ENCODE measurements around the gene HEATR9.

HEATR9 gene

DNA sequence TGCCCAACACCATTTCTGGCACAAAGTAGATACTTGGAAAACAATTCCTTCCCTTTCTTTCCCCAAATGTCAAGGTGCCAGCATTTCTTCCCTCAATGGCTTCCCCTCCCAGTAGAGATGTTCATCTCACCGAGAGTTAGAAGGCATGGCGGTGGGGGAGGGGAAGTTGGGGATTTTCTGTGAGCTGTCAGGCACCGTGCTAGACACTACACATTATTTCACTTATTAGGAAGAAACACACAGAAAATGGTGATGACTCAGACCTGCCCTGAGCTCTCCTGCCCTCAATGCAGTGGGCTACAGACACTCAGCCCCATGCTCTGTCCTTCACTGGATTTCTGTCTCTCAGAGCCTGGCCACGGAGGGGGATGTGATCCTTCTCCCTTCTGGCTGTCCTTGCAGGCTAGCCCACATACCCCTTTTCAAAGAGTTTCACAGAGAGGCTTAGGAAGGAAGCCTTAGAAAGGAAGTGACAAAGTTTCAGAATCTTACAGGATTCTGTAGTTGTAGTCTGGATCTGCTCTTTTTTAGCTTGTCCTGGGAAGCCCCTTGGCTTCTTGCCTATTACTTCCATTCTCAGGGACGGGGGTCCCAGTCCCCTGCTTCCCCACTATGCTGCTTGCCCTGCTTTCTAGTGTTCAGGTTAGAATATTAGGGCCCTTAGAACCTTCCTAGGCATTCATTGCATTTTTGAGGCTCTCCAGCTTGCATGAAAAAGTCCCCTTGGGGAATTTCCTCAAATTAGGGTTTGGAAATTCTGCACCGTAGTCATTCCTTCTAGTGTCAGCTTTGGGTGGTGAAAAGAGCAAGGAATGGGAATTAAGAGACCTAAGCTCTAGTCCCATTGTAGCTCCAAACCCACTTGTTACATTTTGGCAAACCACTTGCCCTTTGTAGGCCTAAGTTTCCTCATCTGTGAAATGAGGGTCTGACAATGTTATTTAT lies 23.7 kb upstream of the HEATR9 start:
- peak; percentile 55 for DNase-seq

DNA sequence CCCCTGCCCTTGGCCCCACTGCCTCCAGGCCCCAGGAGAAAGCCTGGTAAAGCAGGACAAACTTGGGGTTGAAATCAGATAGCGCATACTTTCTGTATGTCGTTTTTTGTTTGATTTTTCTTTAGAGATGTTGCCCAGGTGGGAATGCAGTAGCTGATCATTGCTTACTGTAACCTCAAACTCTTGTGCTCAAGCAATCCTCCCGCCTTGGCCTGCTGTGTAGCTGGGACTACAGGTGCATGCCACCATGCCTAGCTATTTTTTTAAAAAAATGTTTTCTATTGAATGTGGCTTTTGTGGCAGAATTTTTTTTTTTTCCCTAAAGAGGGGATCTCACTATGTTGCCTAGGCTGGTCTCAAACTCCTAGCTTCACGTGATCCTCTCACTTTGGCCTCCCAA lies 22.6 kb upstream of the HEATR9 start:
- DNase-seq: no peak

DNA sequence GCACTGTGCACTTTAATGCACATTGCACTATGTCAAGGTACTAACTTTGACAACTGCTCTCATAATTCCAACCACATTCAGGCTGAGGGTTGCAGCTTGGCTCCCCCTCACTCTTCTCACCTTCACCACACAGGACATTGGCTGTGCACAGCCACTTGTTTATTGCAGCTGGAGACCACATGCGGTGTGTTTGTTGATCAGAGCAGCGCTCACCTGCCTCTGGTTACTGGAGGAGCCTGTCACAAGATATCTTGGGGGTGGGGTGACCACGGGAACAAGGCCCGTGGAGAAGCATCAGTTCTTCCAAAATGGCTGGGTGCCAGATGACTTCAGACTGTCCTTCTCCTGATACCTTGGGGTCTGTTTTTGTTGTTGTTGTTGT lies 22.1 kb upstream of the HEATR9 start:
- peak; percentile 17 for DNase-seq

DNA sequence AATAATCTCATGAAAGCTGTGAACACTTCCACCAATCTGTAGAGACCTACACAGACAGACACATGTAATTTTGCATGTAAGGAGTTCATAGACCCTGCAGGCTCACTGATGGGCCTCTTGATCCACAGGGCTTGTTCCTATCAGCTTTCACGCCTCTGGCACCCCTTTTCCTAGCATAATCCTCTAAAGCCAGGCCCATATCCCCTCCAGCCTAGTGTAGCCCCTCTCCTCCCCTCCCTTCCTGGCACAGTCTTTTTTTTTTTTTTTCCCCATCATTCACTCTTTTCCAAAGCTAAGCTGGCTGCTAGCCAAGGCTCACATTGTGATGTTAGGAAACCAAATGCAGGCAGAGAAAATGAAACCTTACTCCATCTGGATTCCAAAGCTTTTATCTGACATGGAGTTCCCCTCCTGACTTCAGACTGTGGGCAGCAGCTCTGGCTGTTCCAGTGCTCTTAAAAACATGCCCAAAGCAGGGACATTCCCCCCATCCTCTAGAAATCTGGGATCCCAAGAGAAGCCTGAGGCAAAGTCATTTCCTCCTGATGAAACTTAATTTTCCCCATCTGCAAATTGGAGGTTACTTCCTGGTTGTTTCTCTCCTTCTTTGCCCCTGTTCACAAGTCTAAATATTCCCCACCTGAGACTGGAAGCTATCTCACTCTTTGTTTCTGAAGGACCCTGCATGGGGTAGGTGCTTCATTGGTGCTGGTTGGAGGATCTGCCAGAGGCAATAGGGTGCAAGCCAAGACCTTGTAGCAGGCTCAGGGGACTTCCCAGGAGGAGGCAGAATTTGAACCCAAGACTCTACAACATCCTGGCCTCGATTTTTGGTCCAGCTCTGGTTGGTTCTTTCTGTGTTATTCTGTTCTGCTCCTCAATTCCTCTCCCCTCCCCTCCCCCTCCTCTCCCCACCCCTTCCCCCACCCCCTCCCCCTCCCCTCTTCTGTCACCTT lies 21.4 kb upstream of the HEATR9 start:
- no peak for DNase-seq

DNA sequence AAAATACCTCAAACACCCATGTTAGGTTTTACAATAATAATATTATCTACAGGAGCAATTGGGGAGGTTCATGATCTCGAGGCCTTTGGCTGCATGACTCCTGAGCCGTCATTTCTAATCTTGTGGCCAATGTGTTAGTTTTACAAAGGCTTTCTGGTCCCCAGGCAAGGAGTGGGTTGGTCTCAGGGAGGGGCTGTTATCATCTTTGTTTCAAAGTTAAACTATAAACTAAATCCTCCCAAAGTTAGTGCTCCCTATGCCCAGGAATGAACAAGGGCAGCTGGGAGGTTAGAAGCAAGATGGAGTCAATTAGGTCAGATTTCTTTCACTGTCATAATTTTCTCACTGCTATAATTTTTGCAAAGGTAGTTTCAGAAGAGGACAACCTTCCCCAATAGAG lies 20.6 kb upstream of the HEATR9 start:
- peak; percentile 19 for DNase-seq

DNA sequence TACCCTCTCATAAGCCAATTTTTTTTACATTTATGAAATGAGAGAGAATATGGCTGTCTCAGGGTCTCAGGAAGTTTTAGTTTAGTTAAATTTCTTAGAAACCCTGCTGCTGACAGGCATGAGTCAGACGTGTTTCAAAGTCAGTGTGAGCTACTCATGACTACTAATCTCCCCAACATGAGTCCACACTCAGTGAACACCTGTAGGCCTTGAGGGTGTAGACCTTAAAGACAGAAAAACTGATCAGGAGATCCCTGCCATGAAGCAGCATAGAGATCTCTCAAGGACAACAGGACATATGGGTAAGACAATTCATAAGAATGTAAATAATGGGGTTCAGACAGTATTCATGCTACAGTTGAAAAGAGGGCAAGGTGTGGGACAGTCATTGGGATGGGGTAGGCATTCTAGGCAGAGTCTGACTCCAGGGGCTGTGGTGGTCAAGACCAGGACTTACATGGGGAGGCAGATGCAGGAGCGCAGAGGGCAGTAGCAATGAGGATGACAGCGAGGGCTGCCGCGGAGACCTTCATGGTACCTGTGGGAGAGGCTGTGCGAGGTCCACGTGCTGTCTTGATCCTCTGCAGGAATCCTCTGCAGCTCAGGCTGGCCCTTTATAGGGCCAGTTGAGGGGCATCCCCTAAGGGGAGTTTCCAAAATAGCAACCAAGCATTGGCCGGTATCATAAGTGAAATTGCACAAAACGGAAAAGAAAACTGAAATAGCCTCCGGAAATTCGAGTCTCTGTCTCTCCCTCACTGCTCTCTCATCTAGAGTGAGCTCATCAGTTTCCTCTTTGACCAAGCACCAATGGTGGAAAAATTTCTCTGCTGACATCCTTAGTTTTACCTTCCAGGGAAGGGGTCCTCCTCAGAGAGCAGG lies 11.3 kb upstream of the HEATR9 start, which contains the start of gene CCL5:
Gene CCL5, minus strand, starts transcription at position 588 of the 882 bp plus-strand sequence.
- DNase-seq: peak; percentile 33

DNA sequence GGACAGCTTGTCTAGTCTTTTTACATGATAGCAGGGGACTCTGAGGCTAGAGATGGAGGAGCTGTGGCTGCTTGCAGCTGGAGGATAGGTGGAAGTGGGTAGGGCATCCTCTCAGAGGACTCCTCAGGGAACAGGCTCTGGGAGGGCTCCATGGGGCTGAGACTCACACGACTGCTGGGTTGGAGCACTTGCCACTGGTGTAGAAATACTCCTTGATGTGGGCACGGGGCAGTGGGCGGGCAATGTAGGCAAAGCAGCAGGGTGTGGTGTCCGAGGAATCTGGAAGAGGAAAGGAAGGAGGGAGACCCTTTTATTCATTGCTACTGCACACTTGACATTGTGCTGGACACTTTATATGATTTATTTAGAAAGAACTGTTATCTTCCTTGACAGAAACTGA lies 9.7 kb upstream of the HEATR9 start:
- DNase-seq: no peak

DNA sequence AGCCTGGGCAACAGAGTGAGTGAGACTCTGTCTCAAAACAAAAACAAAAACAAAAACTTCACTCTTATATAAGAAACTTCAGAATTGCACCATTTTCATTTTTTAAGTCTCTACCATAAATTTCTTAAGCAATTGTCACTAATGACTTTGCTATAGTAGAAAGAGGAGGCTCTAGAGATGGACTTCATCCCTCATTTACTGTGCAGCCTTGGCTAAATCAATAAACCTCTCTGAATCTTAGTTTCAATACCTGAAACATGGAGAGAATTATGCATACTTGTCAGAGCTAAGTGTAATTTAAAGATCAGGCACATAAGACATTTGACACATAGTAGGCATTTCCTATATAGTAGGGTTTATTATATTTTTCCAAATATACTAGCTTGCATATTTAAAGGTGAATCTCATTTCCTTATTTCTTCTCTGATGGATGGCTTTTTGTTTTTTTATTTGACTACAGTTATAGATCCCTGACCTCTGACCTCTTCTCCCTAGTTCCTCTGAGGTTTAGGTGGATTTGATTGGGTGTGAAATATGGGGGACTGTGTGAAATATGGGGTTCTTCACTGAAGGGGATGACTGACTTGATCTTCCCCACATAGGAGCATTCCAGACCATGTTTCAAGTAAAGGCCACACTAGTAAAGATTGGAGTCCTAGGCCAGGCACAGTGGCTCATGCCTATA lies 8.8 kb upstream of the HEATR9 start:
- no peak for DNase-seq

DNA sequence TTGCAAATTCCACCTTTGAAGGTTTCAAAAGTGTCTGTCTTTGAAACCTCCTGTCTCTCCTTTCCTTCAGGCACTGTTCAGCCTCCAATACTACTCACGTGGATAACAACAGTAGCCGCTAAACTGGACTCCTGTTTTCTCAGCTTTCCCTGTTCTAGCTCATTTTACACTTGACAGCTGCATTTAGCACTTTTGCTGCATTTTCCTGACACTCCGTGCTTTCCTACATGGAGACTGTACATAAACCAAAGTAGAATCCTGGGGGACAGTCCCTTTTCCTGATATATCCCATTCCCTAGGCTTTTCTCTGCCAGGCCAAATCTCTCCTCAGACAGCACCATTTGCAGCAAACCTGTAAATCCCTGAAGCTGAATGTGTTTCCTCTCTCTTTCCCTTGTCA lies 7.8 kb upstream of the HEATR9 start:
- no peak for DNase-seq

DNA sequence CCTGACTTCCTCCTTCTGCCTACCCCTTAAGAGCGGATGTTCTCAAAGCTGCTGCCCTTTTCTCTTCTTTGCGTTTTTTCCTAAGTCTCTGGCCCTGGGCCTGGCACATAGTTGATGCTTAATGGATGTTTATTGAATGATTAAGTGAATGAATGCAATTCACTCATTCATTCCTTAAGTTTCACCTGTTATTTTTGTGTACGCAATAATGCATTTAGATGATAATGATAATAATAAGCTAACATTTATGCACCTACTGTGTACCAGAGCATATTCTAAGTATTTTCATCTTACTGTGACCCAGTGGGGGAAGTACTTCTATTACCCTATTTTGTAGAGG lies 7.1 kb upstream of the HEATR9 start:
- no peak for DNase-seq

DNA sequence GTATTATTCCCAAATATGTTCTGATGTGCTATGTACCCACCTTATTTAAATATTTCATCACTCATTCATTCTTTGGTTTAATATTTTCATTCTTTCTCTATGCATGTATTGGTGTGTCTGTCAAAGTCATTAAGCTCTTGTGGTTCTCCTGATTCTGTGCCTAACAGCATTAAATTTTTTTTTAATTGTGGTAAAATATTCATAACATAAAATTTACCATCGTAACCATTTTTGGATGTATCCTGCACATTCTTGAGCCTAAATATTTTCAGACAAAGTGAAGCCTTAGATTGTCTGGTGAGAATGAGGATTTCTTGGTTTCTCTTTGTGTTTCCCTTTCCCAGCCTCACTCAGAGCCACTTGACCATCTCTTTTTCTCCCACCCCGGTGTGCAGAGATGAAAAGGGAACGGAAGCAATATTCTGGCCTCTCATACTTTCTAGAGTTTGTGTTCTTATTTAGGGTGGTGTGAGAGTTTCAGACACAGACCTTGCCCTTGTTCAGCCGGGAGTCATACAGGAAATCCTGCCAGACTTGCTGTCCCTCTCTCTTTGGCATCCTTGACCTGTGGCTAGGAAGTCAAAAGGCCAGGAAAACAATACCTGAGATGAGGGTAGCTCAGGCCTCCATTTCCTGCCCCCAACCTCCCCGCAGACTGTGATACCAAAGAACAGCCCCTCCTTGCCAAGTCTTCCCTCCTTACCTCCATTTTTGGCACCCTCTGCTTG lies 6.5 kb upstream of the HEATR9 start:
- DNase-seq: no peak

DNA sequence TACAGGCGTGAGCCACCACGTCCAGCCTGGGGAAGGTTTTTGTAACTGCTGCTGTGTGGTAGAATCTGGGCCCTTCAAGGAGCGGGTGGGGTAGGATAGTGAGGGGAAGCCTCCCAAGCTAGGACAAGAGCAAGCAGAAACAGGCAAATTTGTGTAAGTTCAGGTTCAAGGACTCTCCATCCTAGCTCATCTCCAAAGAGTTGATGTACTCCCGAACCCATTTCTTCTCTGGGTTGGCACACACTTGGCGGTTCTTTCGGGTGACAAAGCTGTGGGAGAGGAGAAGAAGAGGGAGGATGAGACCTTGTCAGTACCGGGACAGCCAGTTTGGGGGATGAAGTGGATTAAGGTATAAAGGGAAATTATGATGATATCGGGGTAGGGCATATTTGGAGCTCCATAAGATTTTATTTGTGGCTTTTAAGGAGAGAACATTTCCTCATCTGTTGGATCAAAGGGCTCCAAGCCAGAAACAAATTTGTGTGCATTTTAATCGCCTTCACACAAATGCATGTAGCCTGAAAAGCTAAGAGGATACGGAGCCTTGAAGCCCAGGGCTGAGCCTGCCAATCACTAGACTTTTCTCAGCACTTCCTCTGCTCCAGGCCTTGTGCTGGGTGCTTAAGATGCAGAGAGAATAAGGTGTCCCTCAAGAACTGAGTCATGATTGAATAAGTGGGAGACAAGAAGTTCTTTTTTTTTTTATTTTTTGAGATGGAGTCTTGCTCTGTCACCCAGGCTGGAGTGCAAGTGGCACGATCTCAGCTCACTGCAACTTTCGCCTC lies 3.7 kb upstream of the HEATR9 start:
- no peak for DNase-seq

DNA sequence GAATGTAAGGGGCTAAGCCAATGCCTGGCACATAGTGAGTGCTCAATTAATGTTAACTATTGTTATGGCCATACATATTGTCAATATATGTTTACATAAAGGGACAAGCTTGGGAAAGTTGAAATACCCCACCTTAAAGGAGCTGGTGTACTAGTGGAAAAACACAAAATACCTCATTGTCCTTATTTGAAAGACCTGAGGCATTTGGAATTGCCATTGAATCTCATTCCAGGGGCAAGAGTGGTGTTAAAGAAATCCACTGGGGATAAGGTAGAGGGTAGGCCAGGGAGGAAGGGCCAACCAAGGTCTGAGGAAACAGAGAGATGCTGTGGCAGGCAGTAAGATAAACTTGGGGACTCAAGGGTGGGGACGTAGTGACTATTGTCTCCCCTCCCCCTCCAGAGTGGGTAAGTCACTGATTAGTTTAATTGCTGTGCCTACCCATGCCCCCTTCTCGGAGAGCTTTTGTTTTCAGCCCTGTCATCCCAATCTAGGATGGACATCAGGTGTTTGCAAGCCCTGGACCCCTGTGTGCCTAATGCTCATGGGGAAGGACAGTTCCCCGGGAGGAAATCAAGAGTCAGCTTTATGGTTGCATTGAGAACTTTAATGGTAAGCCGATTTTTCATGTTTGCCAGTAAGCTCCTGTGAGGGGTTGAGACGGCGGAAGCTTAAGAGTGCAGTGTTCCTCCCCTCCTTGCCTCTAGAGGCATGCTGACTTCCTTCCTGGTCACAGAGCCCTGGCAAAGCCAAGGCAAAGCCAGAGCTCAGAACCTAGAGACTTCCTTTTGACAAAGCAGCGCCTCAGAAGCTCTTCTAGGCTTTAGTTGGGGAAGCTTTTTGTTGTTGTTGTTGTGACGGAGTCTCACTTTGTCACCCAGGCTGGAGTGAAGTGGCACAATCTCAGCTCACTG lies 2.5 kb upstream of the HEATR9 start:
- DNase-seq: peak; percentile 11

DNA sequence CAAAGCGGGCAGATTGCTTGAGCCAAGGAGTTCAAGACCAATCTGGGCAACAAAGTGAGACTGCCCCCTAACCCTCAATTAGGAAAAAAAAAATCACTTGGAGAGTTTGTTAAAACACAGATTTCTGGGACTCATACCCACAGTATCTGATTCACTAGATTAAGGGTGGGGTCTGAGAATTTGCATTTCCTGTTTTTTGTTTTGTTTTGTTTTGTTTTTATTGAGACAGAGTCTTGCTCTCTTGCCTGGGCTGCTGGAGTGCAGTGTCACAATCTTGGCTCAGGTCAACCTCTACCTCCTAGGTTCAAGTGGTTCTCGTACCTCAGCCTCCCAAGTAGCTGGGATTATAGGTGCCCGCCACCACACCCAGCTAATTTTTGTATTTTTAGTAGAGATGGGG lies 1.1 kb downstream of the HEATR9 start:
- no peak for DNase-seq

DNA sequence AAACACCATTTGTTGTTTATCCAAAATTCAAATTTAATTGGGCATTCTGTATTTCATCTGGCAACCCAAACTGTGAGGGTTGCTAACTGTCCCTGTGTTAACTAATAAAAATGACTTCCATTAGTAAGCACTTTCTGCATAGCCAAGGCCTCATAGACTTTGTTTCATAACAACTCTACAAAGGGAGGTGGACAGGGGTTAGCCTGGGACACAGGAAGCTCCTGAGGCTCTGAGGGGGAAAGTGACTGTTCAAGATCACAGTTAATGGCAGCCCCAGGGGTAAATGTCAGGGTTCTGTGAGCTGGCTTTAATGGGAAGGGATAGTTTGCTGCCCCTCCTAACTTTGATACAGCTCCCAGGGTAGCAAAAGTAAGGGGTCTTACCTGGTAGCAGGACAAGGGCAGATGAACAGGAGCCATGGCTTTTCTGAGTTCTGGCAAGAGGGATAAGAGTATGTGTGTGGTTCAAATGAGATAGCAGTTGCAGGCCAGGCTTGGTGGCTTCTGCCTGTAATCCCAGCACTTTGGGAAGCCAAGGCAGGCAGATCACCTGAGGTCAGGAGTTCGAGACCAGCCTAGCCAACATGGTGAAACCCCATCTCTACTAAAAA lies 2.2 kb downstream of the HEATR9 start:
- no peak for DNase-seq

DNA sequence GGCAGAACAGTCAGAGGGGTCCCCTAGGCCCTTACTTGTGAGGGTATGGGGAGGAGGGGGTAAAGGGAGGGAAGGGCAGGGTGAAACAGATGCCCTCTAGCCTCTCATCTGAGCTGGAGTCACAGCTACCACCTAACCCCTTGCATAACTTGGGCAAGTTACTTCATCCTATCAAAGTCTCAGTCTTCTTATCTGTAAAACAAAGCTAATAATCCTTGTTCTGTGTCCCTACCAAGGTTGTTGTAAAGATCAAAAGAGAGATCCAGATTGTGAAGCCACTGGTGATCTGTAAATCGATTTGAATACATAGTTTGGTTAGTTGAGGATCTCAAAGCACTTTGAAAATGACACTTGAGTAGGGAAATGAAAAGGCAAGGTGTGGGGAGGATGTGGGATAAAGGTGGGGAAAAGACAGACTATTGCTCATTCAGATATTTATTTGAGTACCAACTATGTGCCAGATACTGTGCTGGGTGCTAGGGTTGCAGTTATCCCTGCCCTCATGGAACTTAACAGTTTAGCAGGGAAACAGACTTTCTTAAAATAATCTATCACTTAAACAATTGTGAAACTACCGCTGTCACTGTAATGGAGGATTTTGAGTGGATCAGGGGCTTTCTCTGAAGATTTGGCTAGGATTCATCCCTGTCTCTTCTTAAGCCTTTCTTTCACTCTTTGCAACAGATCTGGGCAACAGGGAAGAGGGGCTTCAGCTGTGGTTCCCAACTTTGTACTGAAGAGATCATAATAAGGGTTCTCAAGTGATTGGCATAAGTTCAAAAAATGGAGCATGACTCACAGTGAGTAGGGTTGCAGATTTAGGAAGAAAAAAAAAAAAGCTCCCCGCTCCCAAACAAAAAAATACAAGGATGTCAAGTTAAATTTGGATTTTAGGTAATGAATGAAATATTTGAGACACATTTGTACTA lies 3.0 kb downstream of the HEATR9 start:
- no peak for DNase-seq

DNA sequence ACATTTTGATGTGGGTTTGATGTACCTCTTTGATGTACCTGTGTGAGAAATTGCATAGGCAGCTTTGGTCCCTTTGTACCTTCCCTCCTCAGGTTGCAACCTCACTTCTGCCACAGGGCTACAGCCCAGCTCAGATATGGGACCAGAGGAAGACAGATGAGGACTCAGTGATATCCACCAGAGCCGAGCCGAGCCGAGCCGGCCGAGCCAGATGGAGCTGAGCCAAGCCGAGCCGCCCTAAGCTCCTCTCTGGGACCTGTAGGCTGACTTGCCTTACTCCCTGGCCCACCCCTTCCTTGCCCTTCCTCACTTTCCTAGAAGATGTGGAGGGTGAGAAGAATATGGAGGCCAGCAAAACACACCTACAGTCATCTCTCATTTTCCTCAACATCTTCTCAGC lies 3.8 kb downstream of the HEATR9 start:
- no peak for DNase-seq

DNA sequence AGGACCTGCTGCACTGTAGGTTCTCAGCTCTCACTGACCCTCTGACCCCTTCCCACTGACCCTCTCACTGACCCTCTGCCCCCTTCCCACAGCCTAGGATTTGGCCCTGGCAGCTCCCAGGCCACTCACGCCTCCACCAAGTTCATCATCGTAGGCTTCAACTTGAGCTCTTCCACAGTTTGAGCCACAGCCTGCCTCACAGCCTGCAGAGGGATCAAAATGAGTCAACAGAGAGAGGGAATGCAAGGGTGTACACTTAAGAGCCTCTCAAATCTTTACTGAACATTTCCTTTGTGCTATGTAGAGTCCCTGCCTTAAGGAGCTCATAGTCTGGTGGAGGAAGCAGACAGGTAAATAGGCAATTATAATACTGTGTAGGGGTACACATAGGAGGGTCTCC lies 12.1 kb downstream of the HEATR9 start:
- DNase-seq: no peak
